ENCODE data around the gene FBXL17. TPM values are rescaled to one million over a fixed set of nuclear protein-coding genes. Genes with fewer than 3 reads are reported as not detected.

The FBXL17 gene
- total and polyA plus RNA-seq, 2 of the 13 experiments (the other 11 are each of a cell fraction or from before 2014, with no cell fraction given), result 3.0 to 7.9 TPM

DNA sequence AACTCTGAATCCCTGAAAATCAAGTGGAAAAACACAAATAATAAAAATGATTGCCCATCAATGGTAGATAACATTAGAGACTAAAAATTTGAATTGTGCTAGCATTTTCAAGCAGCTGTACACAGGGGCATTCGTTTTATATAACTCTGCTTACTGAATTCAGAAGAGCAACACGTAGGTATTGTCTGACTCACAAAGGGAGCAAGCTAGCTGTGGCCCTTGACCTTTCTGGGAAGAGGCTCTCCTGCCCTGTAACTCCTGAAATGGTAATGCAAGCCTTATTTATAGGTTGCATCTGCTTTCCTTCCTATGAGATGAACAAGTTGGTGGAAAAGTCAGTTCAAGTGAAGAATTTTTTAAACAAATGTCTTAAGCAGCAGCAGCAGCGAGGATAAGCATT is 492.5 kb downstream of the FBXL17 start:
- Histone ChIP-seq H3K27me3 (ENCODE audit: control insufficient read depth in 1 of 2, insufficient read depth in 2 of 2, low read length in 2 of 2) (no peaks in the 10 kb centered on the region; a peak in 1 of 5 replicates), H3K4me3 (replicated peaks in 1 of 3; ENCODE audit: insufficient read depth in 1 of 3, low read depth in 2 of 3, low read length in 3 of 3) (no peak overlapping the region), H2AFZ (ENCODE audit: low read length) (no peak overlapping the region), H3K9me3 (ENCODE audit: low read length) (no peaks in the 10 kb centered on the region), H4K20me1 (ENCODE audit: insufficient read depth, low read length) (no peaks in the 10 kb centered on the region), H3K9ac (ENCODE audit: insufficient read depth, low read depth, low read length) (no peak overlapping the region), H3K36me3 (replicated peaks in 1 of 2; ENCODE audit: control insufficient read depth in 1 of 2, insufficient read depth in 2 of 2, low read length in 2 of 2) (no peaks in the 10 kb centered on the region), H3K4me1 (ENCODE audit: insufficient read depth, low read length) (no peaks in the 10 kb centered on the region), H3K79me2 (ENCODE audit: insufficient read depth, low read length) (no peaks in the 10 kb centered on the region), H3K27ac (ENCODE audit: extremely low read length, insufficient read depth, low read length) (no peak overlapping the region), H3K4me2 (ENCODE audit: low read depth, low read length) (no peak overlapping the region)
- WGBS (ENCODE audit: low lambda C conversion rate), result 41% methylated on average over 3 of the region's 3 CpGs
- no peak; the same call in 2 of the 3 replicates for ATAC-seq
- TF ChIP-seq, protein P1, sequence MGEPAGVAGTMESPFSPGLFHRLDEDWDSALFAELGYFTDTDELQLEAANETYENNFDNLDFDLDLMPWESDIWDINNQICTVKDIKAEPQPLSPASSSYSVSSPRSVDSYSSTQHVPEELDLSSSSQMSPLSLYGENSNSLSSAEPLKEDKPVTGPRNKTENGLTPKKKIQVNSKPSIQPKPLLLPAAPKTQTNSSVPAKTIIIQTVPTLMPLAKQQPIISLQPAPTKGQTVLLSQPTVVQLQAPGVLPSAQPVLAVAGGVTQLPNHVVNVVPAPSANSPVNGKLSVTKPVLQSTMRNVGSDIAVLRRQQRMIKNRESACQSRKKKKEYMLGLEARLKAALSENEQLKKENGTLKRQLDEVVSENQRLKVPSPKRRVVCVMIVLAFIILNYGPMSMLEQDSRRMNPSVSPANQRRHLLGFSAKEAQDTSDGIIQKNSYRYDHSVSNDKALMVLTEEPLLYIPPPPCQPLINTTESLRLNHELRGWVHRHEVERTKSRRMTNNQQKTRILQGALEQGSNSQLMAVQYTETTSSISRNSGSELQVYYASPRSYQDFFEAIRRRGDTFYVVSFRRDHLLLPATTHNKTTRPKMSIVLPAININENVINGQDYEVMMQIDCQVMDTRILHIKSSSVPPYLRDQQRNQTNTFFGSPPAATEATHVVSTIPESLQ (CRISPR knock-in tag; conservative IDR thresholded peaks at IDR 0.05), result no peak
- TF ChIP-seq ZNF232 (CRISPR knock-in tag; IDR thresholded peaks at IDR 0.05; ENCODE audit: borderline replicate concordance) (no peak), NR2F1 (CRISPR knock-in tag; IDR thresholded peaks at IDR 0.05) (0 out of 4 replicates have a peak, but pooled peaks of 1 of the 2 experiments have one; percentile 28), NR2F6 (IDR thresholded peaks at IDR 0.05) (peak; percentile 16; the same call in 1 of the 2 replicates), NR2F6 (CRISPR knock-in tag; IDR thresholded peaks at IDR 0.05) (no peak)
- no peak for DNase-seq (ENCODE audit: low spot score)
- ChIA-PET CTCF (ENCODE audit: low intra/inter-chr PET ratio, low total read pairs) (no interaction called here), POLR2A (no interaction called here)
- FAIRE-seq, result no peak
- intact Hi-C loops (cut with micrococcal nuclease; ENCODE audit: unreplicated experiment) (loop anchor here (10.0 kb wide), 1 partner anchor 185 kb away; no protein-coding TSS in a partner anchor), in situ Hi-C loops (cut with HindIII; ENCODE audit: extremely low pct_ligation_motif_present, low pct_unique_long_range_greater_than_20kb) (no loop called here)
- BruUV-seq (replicated peaks), result no TSS peak

DNA sequence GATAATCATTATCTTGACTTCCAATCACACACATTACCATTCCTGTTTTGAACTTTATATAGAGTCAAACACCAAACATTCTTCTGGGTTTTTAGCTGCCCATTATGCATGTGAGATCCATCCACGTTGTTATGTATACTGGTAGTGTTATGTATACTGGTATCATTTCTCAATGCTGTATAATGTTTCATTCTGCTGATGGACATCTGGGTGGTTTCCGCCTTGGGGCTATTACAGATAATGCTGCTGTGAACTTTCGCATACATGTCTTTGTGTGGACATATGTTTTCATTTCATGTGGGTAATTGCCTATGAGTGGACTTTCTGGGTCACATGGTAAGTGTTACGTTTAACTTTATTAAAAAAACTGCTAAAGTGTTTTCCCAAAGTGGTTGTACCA is 493.4 kb downstream of the FBXL17 start:
- intact Hi-C loops (cut with micrococcal nuclease; ENCODE audit: unreplicated experiment) (loop anchor here (10.0 kb wide), 1 partner anchor 186 kb away; no protein-coding TSS in a partner anchor), in situ Hi-C loops (cut with HindIII; ENCODE audit: extremely low pct_ligation_motif_present, low pct_unique_long_range_greater_than_20kb) (no loop called here)
- no peak for ATAC-seq
- H3K9me3 ChIP-seq (ENCODE audit: low read length), result no peaks in the 10 kb centered on the region
- POLR2A ChIA-PET, result no interaction called here
- no peak overlapping the region for H3K4me2 ChIP-seq (ENCODE audit: low read depth, low read length)
- TF ChIP-seq ZNF564 (CRISPR knock-in tag; IDR thresholded peaks at IDR 0.05) (no peak), TEAD2 (CRISPR knock-in tag; IDR thresholded peaks at IDR 0.05) (no peak), HNRNPLL (IDR thresholded peaks at IDR 0.05; ENCODE audit: low read depth, low read length, poor library complexity, severe bottlenecking) (no peak), FOXK2 (IDR thresholded peaks at IDR 0.05) (no peak), ZFP62 (CRISPR knock-in tag; IDR thresholded peaks at IDR 0.05) (no peak), RCOR2 (CRISPR knock-in tag; IDR thresholded peaks at IDR 0.05) (no peak)
- TF ChIP-seq, protein P2, sequence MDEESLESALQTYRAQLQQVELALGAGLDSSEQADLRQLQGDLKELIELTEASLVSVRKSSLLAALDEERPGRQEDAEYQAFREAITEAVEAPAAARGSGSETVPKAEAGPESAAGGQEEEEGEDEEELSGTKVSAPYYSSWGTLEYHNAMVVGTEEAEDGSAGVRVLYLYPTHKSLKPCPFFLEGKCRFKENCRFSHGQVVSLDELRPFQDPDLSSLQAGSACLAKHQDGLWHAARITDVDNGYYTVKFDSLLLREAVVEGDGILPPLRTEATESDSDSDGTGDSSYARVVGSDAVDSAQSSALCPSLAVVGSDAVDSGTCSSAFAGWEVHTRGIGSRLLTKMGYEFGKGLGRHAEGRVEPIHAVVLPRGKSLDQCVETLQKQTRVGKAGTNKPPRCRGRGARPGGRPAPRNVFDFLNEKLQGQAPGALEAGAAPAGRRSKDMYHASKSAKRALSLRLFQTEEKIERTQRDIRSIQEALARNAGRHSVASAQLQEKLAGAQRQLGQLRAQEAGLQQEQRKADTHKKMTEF (CRISPR knock-in tag; IDR thresholded peaks at IDR 0.05), result no peak
- H3K4me3 ChIP-seq (replicated peaks in 1 of 3; ENCODE audit: insufficient read depth in 1 of 3, low read depth in 2 of 3, low read length in 3 of 3), result no peak overlapping the region
- H3K79me2 ChIP-seq (ENCODE audit: insufficient read depth, low read length), result no peaks in the 10 kb centered on the region
- H4K20me1 ChIP-seq (ENCODE audit: insufficient read depth, low read length), result no peaks in the 10 kb centered on the region
- H3K27ac ChIP-seq (ENCODE audit: extremely low read length, insufficient read depth, low read length), result no peak overlapping the region
- WGBS (ENCODE audit: low lambda C conversion rate), result 83% methylated on average over 4 of the region's 4 CpGs
- no peak for DNase-seq (ENCODE audit: low spot score)
- CTCF ChIA-PET (ENCODE audit: low intra/inter-chr PET ratio, low total read pairs), result no interaction called here
- no peaks in the 10 kb centered on the region for H3K36me3 ChIP-seq (replicated peaks in 1 of 2; ENCODE audit: control insufficient read depth in 1 of 2, insufficient read depth in 2 of 2, low read length in 2 of 2)
- no peak for FAIRE-seq
- H2AFZ ChIP-seq (ENCODE audit: low read length), result no peak overlapping the region
- H3K27me3 ChIP-seq (ENCODE audit: control insufficient read depth in 1 of 2, insufficient read depth in 2 of 2, low read length in 2 of 2), result no peaks in the 10 kb centered on the region; a peak in 1 of 5 replicates
- H3K4me1 ChIP-seq (ENCODE audit: insufficient read depth, low read length), result no peaks in the 10 kb centered on the region
- H3K9ac ChIP-seq (ENCODE audit: insufficient read depth, low read depth, low read length), result no peak overlapping the region
- no TSS peak for BruUV-seq (replicated peaks)
